ENCODE measurements around the gene WDR82.
A peak's percentile ranks its signal among the peaks of the same experiment; 100 is the strongest.

DNA sequence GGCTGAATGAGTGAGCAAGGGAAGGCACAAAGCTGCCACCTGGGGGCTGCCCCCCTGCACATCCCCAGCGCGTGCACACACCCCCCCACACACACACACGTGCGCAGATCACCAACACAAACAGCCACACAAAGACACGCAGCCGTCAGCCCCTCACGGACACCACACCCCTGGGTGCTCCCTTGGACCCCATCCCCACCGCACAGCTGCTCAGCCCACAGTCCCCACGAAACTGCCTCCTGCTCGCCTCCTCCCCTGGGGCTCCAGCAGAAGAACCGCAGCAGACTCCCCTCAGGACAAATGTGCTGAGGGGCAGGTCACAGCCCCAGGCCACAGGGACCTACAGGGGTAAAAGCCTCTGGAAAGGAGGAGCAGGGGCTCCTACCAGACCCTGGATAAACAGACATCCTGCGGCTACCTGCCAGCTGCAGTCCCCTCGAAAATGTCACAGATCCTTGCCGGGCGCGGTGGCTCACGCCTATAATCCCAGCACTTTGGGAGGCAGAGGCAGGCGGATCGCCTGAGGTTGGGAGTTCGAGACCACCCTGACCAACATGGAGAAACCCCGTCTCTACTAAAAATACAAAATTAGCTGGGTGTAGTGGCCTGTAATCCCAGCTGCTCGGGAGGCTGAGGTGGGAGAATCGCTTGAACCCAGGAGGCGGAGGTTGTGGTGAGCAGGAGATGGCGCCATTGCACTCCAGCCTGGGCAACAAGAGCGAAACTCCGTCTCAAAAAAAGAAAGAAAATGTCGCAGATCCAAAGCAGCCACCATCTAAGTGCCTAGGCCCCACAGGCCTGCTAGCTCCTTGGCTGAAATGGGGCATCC lies 46.0 kb downstream of the WDR82 start:
- TF ChIP-seq CTCF (conservative IDR thresholded peaks at IDR 0.05; ENCODE audit: low read depth in 2 of 2), result peak; percentile 53 to 70
- TF ChIP-seq JUNB (IDR thresholded peaks at IDR 0.05; ENCODE audit: unreplicated experiment), result no peak
- TF ChIP-seq REST (IDR thresholded peaks at IDR 0.05; ENCODE audit: unreplicated experiment), result no peak
- TF ChIP-seq POLR2AphosphoS5 (IDR thresholded peaks at IDR 0.05; ENCODE audit: low read depth), result no peak
- TF ChIP-seq EZH2 (IDR thresholded peaks at IDR 0.05; ENCODE audit: low read depth, unreplicated experiment), result no peak
- no peak for TF ChIP-seq EZH2phosphoT487 (IDR thresholded peaks at IDR 0.05; ENCODE audit: unreplicated experiment)
- TF ChIP-seq CREB1 (CRISPR knock-in tag; IDR thresholded peaks at IDR 0.05; ENCODE audit: low read depth), result no peak
- TF ChIP-seq NANOG (IDR thresholded peaks at IDR 0.05; ENCODE audit: borderline replicate concordance), result no peak
- TF ChIP-seq, protein P1, sequence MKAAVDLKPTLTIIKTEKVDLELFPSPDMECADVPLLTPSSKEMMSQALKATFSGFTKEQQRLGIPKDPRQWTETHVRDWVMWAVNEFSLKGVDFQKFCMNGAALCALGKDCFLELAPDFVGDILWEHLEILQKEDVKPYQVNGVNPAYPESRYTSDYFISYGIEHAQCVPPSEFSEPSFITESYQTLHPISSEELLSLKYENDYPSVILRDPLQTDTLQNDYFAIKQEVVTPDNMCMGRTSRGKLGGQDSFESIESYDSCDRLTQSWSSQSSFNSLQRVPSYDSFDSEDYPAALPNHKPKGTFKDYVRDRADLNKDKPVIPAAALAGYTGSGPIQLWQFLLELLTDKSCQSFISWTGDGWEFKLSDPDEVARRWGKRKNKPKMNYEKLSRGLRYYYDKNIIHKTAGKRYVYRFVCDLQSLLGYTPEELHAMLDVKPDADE (IDR thresholded peaks at IDR 0.05), result no peak

Measured in GM23338 (cell line).